Measurements from ENCODE around the gene CACNB1. TPM values are rescaled to one million over a fixed set of nuclear protein-coding genes. Genes with fewer than 3 reads are reported as not detected.

The CACNB1 gene
- polyA plus RNA-seq, 1 donor from 2014 or later: 18.9 TPM

- no peaks in the 10 kb centered on the region for H4K20me1 ChIP-seq (ENCODE audit: insufficient read depth)
- H3K9ac ChIP-seq (ENCODE audit: low read length): no peak overlapping the region
- no peak for TF ChIP-seq POLR2AphosphoS5 (IDR thresholded peaks at IDR 0.05)
- no peak for TF ChIP-seq TAF1 (IDR thresholded peaks at IDR 0.05; ENCODE audit: low read depth)
- no peak for TF ChIP-seq CTCF (IDR thresholded peaks at IDR 0.05; ENCODE audit: poor library complexity, severe bottlenecking)
- no peaks in the 10 kb centered on the region for H3K36me3 ChIP-seq (ENCODE audit: insufficient read depth, low read length)
- no peaks in the 10 kb centered on the region for H3F3A ChIP-seq (ENCODE audit: insufficient read depth, low read length, poor library complexity, severe bottlenecking)
- no peak overlapping the region for H3K4me3 ChIP-seq (ENCODE audit: low read length)
- H3K9me3 ChIP-seq (ENCODE audit: low read length): no peaks in the 10 kb centered on the region
- H3K79me2 ChIP-seq (replicated peaks; ENCODE audit: insufficient read depth, low read length): no peaks in the 10 kb centered on the region
- H3K4me2 ChIP-seq (ENCODE audit: low read length): no peak overlapping the region
- peaks cover 10% of the 10 kb centered on the region for H3K27me3 ChIP-seq (ENCODE audit: insufficient read depth, low read depth, low read length)
- H3K9me2 ChIP-seq (ENCODE audit: insufficient read depth, low read length): no peaks in the 10 kb centered on the region
- H3K27ac ChIP-seq (ENCODE audit: low read length): no peak overlapping the region
- H2AFZ ChIP-seq (ENCODE audit: low read depth, low read length): no peak overlapping the region
These were observed 10.7 kb upstream of the CACNB1 start for GRCh38 chr17:39208136-39208535.

- H3K4me3 ChIP-seq (ENCODE audit: low read length): no peak overlapping the region
- H3K9me3 ChIP-seq (ENCODE audit: low read length): no peaks in the 10 kb centered on the region
- H3K36me3 ChIP-seq (ENCODE audit: insufficient read depth, low read length): no peaks in the 10 kb centered on the region
- H3K9me2 ChIP-seq (ENCODE audit: insufficient read depth, low read length): no peaks in the 10 kb centered on the region
- no peaks in the 10 kb centered on the region for H3F3A ChIP-seq (ENCODE audit: insufficient read depth, low read length, poor library complexity, severe bottlenecking)
- TF ChIP-seq REST (IDR thresholded peaks at IDR 0.05; ENCODE audit: borderline replicate concordance): no peak
- TF ChIP-seq TAF1 (IDR thresholded peaks at IDR 0.05; ENCODE audit: low read depth): no peak
- TF ChIP-seq EZH2 (IDR thresholded peaks at IDR 0.05; ENCODE audit: borderline replicate concordance, insufficient read depth, low read length, poor library complexity, severe bottlenecking): no peak
- no peak for TF ChIP-seq CTCF (IDR thresholded peaks at IDR 0.05; ENCODE audit: poor library complexity, severe bottlenecking)
- TF ChIP-seq SMC3 (conservative IDR thresholded peaks at IDR 0.05; ENCODE audit: poor library complexity): no peak
- TF ChIP-seq RAD21 (conservative IDR thresholded peaks at IDR 0.05): no peak
- no peak for TF ChIP-seq POLR2AphosphoS5 (IDR thresholded peaks at IDR 0.05)
- no peak for TF ChIP-seq MXI1 (conservative IDR thresholded peaks at IDR 0.05; ENCODE audit: poor library complexity, severe bottlenecking)
- TF ChIP-seq EP300 (conservative IDR thresholded peaks at IDR 0.05; ENCODE audit: poor library complexity, severe bottlenecking): no peak
- H3K4me2 ChIP-seq (ENCODE audit: low read length): no peak overlapping the region
- peaks cover 17% of the 10 kb centered on the region for H3K79me2 ChIP-seq (replicated peaks; ENCODE audit: insufficient read depth, low read length)
- no peak overlapping the region for H2AFZ ChIP-seq (ENCODE audit: low read depth, low read length)
- no peak overlapping the region for H3K9ac ChIP-seq (ENCODE audit: low read length)
- no peak overlapping the region for H3K27ac ChIP-seq (ENCODE audit: low read length)
- H3K27me3 ChIP-seq (ENCODE audit: insufficient read depth, low read depth, low read length): peaks cover 7% of the 10 kb centered on the region
- no peaks in the 10 kb centered on the region for H4K20me1 ChIP-seq (ENCODE audit: insufficient read depth)
These were observed 7.7 kb upstream of the CACNB1 start for GRCh38 chr17:39205112-39205526.
